HG03066 (cell line): ENCODE data around the gene OPTN.

ENCODE experiments used
- ATAC-seq: cut with Tn5 transposase; IDR thresholded peaks from one replicate; pipeline ENCODE4 v1.9.1; 2021; ENCODE audit warnings: low read depth; ENCODE audit not compliant: unreplicated experiment

The OPTN gene

GRCh38 chr10:13180788-13181187, 80.8 kb downstream of the OPTN start:
- no peak for ATAC-seq

GRCh38 chr10:13182424-13182823, 82.5 kb downstream of the OPTN start:
- ATAC-seq: no peak

- no peak for ATAC-seq
Observed at GRCh38 chr10:13183625-13184024, 83.7 kb downstream of the OPTN start.

- ATAC-seq: no peak
Observed at GRCh38 chr10:13184276-13184675, 84.3 kb downstream of the OPTN start.

GRCh38 chr10:13184730-13185514, 85.0 kb downstream of the OPTN start:
- ATAC-seq: no peak

GRCh38 chr10:13187135-13187534, 87.2 kb downstream of the OPTN start:
- ATAC-seq: no peak
